NCI-H510A treated with DMSO at 0.1 percent for 48 hours (cell line): Measurements from ENCODE around the gene LDB2.
"Not testable (repeated sequence)": the region's sequence is repeated elsewhere in the genome, so short reads cannot be mapped to it uniquely, and the experiment has no call there.

Source experiments
- DNase-seq: peaks from one replicate; lab custom pipeline; 2025; lab: John Stamatoyannopoulos, UW

Gene LDB2

DNA sequence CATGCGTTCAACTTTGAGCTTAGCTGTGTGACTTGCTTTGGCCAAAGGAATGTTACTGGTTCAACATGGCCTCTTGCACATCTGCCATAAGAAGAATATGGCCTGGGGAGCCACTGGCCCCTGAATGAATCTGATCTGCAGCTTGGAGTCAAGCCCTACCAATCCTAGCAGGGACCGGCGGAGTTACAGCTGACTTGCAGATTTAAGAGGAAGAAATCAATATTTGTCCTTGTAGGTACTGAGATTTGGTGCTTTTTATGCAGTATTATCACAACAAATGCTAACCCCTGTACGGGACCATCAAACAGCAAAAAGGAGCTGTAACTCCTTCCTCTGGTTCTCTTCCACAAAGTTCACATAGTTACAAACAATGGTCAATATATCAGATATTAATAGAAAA lies 252.0 kb downstream of the LDB2 start:
- no peak for DNase-seq

DNA sequence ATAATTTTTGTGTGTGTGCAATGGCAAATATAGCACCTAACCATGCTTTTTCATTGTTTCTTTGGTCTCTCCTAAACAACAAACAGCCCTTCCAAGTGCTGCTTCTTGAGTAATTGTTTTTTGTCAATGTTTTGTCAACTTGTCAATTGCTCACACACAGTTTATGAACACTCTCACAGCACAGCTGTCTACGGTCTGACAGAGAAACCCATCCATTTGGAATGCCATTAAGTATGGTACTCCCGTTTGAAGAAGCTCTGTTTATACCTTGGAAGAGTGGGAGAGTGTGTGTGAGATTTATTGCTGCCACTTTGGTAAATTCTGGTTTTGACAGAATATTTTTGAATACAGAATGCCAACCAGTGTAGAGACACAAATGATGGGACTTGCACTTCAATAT lies 254.6 kb downstream of the LDB2 start:
- no peak for DNase-seq

DNA sequence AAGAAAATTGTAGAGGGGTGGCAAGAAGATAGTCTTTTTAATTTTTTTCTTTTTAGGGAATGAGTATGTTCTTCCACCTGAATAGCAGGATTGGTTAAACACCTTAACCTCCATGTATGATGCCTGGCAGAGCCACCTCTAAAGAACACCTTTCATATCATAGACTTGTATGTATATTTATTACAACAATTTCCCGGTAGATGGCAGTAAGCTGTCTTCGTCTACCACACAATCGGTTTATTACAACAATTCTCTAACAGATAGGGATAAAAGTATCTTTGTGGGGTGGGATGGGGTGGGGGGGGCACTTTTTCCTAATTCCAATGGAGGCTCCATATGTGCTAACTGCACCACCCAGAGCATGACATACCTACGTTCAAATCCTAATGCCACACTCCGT lies 255.5 kb downstream of the LDB2 start:
- DNase-seq, result peak; percentile 0

DNA sequence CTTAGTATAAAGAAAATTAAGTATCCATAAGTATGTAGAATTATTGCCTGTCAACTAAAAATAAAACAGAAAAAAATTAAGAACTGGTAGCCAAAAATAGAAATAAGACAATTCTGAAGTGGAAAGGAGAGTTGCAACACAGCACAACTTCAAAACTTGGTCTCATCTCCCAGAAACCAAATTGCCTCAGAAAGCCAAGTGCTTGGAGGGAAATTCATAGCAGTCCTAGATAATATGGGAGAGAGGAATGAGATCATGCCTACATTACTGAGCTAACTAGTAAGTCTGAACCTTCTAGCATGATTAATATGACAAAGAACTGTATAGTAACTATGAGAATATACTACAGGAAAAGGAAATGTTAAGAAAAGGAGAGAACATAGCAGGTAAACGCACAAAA lies 256.5 kb downstream of the LDB2 start:
- DNase-seq, result no peak

DNA sequence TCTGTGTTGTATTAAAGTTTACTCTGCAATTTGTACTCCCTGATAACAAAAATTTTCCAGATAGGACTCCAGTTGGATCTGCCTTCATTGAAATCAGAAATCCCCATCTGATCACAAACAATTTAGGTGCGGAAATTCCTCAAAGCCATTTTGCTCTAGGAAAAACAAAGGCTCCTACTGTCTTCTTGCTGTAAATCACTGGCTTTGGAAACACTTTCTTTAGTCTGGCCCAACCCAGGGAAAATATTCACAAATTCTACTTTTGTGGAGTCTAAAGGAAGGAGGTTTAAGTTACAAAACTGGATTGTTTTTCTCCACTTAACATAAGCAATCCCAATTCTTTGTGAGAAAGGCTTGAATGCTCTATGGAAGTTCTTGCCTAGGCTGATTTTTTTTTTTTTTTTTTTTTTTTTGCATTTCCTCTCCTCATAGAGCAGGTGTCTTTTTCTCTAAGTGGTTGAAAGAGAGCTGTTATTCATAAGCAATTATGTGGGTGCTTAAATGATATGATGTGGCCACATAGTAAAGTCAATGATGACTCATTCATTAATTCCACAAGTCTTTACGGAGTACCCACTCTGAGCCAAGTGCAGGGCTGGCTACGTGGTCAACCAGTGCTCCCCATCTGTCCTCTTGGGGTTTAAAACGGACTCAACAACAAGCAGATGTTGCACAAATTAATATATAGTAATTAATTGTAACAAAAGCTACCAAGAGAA lies 261.4 kb downstream of the LDB2 start:
- no peak for DNase-seq

DNA sequence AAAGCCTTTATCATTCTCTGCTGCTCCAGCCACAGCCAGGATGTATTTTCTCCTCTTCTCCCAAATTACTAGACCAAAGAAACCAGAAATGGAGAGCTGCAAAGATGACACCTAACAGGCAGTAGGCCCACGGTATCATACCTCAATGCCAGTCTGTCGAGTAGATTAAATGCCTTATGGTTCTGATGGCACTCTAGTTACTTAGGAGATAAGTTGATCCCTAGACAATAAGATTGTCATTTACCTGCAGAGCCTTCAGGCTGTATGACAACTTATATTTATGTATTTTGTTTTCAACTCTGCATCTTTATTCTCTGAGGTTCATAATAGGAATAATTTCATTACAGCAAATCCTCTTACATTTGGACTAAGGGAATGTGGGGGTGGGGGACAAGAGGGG lies 262.1 kb downstream of the LDB2 start:
- DNase-seq, result no peak

DNA sequence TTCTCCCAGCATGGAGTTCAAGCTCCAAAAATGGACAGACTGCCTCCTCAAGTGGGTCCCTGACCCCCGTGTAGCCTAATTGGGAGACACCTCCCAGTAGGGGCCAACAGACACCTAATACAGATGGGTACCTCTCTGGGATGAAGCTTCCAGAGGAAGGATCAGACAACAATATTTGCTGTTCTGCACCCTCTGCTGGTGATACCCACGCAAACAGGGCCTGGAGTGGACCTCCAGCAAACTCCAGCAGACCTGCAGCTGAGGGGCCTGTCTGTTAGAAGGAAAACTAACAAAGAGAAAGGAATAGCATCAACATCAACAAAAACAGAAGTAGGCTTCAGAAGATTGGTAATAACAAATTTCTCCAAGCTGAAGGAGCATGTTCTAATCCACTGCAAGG lies 269.2 kb downstream of the LDB2 start:
- DNase-seq, result not testable (repeated sequence)

DNA sequence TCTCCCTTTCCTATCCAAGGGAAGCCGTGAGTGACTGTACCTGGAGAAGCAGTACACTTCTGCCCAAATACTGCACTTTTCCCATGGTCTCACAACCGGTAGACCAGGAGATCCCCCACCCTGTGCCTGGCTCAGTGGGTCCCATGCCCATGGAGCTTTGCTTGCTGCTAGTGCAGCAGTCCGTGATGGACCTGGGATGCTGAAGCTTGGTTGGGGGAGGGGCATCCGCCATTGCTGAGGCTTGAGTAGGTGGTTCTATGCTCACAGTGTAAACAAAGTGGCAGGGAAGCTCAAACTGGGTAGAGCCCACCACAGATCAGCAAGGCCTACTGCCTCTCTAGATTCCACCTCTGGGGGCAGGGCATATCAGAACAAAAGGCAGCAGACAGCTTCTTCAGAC lies 269.6 kb downstream of the LDB2 start:
- not testable (repeated sequence) for DNase-seq

DNA sequence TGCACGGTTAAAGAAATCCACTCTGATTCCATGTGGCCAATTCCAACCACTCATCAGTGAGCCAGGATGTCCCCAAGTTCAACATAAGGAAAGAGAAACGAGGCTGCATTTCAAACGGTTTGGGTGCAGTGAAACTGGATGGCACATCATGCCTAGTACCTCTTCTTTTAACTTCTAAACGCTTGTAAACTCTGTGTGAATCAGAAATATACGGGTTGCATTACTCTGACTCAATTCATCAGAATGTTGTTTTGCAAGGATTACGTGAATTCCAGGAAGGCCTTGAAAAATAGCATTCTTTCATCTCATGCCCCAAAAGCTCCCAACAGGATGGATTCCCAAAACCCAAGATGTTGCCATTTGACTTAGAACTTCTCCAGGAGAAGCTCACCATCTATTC lies 270.4 kb downstream of the LDB2 start:
- DNase-seq, result no peak

DNA sequence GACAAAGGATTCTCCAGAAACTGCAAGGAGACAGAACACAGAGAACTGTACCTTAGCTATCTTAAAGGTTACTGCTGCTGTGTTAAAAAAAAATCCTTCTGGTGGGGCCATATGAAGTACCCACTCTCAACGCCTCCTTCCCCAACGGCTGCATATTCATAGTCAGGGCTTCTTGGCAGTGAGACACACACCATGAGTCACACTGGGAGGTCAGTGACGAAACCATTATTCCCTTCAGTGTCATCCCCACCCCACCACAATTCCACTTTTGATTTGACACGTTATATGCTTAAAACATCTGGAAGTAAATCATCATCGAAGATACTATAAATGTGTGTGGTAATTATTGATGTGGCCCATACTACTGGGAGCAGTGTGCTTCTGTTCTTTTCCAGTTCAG lies 271.5 kb downstream of the LDB2 start:
- no peak for DNase-seq

DNA sequence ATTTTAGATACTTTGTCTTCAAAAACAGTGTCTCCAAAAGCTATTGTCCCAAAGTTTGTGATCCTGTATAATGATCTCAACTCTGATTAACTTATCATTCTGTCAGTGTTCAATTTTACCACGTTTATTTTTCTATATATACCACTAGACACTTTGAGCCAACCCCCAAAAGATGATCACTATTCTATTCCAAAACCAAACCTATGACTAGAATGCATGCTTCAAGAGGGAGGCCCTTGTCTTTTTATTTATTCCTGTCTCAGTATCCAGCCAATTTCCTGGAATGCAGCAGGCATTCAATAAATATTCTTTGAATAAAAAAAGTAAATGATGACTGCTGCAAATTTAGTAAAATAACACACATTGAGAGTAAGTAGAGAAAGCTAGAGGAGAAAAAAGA lies 275.6 kb downstream of the LDB2 start:
- DNase-seq, result no peak

DNA sequence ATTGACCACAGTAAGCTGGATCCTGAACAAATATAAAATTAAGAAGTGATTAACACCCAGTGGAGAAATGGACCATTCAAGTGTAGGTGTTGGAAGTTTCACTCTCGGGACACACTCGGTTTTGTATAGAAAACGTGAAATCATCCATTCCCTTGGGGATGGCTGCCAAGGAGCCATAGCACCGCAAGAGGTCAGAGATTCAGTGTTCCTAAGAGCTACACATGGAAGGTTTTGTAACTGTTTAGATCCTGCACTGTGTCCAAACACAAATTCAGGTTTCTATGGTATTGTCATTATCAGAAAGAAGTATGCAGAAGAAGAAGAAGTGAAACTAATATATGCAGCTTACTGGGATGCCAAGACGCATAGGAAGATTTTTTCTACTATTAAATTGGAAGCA lies 281.0 kb downstream of the LDB2 start:
- DNase-seq, result no peak

DNA sequence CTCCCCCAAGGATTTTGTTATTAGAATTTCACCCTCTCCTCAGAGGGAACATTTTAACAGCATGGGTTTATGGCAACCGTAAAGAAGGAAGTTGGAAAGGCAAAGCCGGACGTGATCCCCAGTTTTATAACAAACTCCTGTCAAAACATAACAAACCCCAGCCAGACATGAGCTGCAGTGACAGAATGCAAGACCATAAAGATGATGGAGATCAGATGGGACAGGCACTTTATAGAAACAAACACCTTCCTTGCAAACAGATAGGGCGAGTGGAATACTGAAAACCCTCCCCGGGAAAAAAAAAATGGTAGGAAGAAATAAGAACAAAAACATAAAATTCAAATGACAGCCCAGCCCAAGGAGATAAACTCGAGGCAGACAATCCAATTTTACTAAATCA lies 281.4 kb downstream of the LDB2 start:
- DNase-seq, result no peak

DNA sequence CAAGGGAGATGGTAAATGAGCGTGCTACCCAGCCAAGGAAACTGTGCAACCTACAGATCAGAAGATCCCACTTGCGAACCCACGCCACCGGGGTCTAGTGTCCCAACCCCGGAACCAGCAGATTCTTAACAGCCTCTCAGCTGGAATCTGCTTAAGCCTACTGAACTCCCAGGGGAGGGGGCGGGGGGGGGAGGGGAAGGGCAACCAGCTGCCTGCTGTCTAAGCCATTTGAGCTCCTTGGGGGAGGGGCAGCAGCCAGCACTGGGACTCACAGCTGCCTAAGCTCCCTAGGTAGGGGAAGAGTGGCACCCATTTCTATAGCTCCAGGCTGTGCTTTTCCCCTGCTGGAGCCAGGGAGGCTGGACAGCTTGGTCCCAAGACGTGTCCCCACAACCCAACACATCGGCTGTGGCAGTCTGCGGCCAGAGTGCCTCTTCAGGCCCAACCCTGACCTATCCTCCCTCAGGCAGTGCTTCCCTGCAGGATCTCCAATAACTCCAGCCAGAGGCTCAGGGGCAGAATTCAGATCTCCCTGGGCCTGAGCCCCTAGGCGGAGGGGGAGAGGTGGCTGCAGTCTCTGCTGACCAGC lies 289.2 kb downstream of the LDB2 start:
- no peak for DNase-seq

DNA sequence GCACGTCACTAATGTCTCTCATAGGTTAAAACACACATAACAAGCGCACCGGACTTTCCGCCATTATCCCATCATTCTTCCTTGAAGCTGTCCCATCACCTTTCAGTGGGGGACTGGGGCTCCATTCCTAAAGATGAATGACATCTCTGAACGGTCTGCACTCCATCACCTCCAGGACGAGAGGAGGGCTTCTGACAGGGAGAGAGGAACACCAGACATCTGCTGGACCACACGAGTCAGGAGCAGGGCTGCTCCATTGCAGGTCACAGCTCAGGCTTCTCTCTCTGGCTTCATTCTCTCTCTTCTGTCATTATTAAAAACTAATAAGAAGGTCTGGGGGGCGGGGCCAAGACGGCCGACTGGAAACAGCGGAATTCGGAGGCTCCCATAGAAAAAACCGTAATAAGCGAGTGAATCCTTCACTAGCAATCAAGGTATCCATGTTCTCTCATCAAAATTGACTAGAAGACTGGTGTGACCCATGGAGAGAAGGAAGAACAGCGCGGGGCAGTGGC lies 289.8 kb downstream of the LDB2 start:
- DNase-seq, result no peak

DNA sequence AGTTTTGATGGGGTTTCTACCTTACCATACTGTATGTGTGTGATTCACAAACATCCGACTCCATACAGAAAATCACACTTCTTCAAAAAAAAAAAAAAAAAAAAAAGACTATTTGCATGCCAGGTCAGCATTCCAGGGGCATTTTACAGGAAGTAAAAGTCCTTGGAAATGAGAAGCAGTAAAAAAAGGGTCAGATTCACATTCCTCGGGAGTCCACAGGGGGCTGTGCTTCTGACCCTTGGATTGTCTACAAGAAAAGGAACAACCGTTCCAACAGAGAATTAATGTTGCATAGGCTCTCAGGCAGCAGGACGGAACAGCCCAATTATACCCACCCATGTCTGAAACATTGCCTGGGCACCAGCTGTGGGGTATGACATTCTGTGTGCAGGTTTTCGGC lies 290.3 kb downstream of the LDB2 start:
- DNase-seq, result no peak

DNA sequence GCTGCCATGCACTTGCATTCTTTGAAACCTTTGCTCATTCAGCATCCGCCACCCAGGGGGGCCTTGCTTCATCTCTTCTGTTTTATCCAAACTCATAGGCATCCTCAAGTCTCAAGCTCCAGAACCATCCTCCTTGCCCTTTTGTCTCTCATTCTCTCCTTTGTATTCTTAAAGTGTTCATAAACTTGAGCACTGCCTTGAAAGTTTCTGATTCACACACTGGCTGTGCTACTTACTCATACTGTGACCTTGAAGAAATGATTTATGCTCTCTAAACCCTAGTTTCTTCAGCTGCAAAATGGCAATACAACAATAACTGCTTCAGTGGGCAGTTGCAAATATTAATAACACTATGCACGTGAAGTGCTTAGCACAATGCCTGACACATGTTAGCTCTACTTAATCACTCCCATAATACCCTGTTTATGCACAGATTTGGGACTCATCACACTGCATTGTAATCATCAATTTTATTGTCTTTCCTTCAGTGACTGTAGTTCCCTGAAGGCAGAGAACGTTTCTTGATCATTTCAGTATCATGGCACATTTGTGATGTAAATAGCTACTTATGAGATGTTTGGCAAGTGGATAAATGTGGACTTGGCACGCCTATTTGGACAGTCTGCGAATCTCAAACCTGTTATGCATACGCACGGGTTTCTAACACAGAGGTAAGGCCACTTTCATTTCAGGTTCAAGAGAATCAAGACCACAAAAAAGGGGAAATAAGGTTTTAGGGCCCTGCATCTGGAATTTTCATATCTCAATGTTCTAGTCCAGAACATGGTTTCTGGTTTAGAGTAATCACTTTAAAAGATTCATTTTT lies 291.0 kb downstream of the LDB2 start:
- no peak for DNase-seq

DNA sequence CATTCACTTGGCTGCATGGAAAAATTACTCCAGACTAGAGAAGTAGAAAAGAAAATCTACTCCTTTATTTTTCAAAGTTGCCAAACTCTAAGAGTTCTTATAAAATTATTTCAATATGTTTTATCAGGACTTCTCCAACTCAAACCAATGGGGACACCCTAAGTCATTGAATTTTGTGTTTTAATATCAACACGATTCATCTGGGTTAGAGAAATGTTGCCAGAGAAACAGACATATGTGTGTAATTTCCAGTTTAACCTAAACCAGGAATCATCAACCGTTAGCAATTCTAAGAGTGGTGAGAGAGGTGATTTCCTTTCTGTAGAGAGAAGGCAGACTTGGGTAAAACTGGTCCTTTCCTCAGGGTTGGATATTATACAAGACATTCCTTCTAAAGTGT lies 291.8 kb downstream of the LDB2 start:
- no peak for DNase-seq

DNA sequence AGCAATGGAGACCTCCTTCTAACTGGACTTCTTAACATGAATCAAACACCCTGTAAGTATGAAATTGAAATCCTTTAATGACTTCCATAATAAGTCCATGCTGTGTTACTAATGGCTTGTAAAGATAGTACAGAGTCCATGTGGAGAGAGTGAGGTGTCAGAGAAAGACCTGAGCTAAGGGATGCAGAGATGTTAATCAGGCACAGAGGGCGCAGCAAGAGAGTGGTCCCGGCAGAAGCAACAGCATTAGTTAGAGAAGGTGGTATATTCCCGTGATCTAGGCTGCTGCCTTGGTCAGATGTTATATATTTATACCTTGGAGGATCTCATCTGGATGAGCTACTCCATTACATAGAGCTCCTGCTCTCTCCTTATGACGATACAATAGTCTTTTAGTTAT lies 295.3 kb downstream of the LDB2 start:
- no peak for DNase-seq

DNA sequence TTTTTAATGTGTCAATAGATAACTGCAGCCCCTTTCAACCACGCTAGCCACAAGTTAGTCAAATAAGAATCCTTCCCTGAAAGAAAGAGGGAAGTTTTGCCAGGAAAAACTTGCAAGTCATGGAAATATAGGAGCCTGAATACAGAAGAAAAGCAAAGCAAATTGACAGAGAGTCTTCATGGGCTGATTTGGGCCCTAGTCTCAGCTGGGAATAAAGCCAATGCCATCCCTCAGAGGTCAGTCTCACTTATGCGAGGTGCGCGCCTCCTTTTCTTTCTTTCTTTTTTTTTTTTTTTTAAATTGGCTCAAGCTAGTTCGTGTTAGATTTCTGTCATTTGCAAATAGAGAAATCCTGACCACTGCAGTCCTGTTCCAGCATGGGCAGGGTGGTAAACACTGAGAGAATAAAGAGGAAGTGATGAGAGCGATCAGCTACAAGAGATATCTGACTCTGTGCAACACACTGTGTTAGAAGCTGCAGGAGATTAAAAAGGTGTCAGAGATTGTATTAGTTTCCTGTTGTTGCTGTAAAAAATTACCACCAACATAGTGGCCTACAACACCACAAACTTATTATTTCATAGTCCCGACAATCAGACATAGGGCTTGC lies 299.7 kb downstream of the LDB2 start:
- no peak for DNase-seq

DNA sequence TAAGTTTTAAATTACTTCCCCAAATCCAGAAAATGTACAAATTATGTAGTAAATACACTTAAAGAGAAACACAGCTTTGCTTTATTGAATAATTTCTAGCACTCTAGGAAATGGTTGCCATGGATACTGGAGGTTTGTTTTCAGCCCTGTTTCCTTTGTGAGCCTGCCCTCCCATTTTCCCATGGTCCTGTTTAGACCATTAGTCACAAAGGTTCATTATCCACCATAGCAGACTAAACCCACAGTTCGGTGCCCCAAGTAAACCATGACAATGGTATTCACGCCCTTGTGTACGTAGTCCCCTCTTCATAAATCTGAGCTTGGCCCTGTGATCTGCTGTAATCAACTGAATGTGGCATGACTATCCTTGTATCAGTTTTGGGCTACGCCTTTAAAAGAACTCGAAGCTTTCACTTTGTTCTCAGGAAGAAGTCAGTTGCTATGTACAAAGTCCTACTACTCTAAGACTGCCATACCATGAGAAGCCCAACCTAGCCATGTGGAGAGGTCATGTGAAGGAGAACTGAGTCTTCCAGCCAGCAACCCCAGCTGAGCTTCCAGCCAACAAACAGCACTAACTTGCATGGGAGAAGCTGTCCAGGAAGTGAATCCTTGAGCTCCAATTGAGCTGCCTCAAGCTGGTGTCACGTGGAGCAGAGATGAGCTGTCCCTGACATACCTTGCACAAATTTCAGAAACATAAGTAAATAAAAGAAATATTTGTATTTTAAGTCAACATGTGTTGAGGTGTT lies 300.4 kb downstream of the LDB2 start:
- DNase-seq, result no peak

DNA sequence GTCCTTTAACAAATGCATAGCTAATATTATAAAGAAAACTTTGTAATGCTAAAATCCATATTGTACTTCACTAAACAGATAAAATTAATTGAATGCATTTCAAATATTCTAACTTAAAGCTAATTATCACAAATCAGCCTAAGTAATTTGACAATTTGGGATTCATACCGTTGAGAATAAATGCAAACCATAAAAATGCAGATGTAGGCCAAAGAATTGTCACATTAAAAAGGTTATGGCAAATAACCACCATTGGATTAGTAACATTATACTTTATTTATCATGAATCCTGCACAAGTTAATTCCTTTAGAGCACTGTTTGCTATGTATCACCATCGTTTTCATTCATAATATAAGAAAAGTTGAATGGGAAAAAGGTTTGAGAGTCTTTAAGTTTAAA lies 301.0 kb downstream of the LDB2 start:
- no peak for DNase-seq
